Measurements from ENCODE around the gene OR2A25.
A peak's percentile ranks its signal among the peaks of the same experiment; 100 is the strongest.

Gene OR2A25

DNA sequence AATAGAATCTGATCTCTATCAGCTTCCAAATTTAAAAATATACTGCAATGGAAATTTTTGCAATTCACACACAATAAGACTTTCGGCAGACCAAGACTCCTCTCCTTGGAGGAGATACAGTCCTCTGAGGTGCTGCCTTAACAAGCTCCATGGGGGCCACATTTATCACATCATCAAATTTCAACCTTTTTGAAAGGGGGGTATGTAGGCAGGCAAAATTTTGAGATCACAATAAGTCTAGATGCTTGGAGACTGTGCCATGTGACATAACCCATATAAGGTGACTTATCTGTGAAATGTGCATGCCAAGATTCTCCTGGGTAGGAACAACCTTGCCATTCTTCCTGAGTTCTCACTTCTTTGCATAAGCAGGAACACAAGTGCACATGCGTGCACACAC is 16.4 kb downstream of the OR2A25 start, which contains the start of gene OR2A12:
TSS of gene OR2A12 (plus strand) at position 301 of the 400 bp plus-strand sequence. CDS start 8,830 bp downstream, outside the sequence.
- no peak for DNase-seq

DNA sequence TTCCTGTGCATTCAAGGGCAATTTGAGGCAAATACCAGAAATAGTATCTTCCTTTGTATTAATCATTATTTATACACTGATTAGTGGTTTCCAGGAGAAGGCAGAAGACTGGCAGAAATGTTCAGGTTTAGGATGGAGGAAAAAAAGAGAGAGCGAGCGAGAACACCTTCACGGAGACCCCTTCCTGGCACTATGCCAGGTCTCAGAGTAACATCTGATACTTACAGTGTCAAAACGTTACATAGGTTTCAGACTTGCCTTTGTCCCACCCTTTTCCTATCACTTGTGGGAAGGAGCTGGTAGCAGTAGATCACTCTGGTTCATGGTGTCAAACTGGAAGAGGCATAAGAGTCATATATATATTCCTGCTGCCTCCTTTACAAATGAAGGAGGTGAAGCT is 17.1 kb downstream of the OR2A25 start:
- DNase-seq = no peak

GRCh38 chr7:144087230-144087629 is 17.6 kb downstream of the OR2A25 start:
- no peak for DNase-seq

DNA sequence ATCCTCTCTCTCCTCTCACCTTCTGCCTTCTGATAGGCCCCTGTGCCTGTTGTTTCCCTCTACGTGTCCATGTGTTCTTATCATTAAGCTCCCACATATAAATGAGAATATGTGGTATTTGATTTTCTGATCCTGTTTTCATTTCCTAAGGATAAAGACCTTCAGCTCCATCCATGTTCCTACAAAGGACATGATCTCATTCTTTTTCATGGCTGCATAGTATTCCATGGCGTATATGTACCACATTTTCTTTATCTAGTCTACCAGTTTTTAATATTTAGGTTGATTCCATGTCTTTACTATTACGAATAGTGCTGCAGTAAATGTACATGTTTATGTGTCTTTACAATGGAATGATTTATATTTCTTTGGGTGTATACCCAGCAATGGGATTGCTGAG is 21.1 kb downstream of the OR2A25 start:
- DNase-seq = no peak

GRCh38 chr7:144098776-144099175 is 29.2 kb downstream of the OR2A25 start:
- no peak for DNase-seq

GRCh38 chr7:144100607-144101006 is 31.0 kb downstream of the OR2A25 start:
- DNase-seq = no peak

GRCh38 chr7:144102041-144102440 is 32.4 kb downstream of the OR2A25 start:
- peak; percentile 91 for DNase-seq

GRCh38 chr7:144105211-144105610 is 35.6 kb downstream of the OR2A25 start:
- DNase-seq = no peak

GRCh38 chr7:144109283-144109682 is 39.7 kb downstream of the OR2A25 start, which contains the start of gene OR2A2:
Gene OR2A2 (plus strand): TSS chr7:144109583. CDS start chr7:144109583, 0 bp downstream.
- DNase-seq = no peak

- DNase-seq = no peak
Observed at GRCh38 chr7:144110272-144110671, 40.7 kb downstream of the OR2A25 start.

GRCh38 chr7:144113651-144114050 is 44.0 kb downstream of the OR2A25 start:
- no peak for DNase-seq

DNA sequence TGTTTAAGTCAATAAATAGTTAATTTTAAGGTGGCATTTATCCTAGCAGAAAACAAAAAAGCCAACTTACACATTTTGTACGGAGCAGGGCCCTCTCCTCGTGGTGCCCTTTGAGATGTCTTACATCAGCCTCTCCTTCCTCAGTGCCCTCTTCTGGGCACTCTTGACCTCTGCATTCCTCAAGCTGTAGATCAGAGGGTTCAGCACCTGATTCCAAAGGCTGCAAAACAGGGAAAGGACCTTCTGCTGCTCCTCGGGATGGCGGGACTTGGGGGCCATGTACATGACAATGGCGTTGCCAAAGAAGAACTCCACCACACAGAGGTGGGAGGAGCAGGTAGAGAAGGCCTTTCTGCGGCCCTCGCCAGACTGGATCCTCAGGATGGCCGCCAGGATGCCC is 48.7 kb downstream of the OR2A25 start:
- DNase-seq = no peak

DNA sequence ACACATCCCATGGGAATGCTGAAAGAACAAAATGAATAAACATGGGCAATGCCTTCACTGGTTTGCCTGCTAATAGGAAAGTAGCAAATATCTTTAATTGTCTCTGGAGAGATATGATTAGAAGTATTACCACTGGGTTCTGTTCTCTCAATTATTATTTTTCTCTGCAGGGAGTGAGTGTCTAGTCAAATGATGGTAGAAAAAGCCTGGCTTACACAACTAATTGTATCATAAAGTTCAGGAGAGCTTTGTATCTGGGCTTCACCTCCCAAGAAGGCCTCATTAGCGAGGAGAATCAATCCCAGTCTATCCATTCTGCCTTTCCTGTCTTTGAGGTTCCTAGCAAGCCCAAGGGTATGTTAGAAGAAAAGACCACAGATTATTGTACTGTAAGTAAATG is 53.3 kb downstream of the OR2A25 start, which contains the start of gene OR2A14:
TSS of gene OR2A14 (plus strand) at position 301 of the 400 bp plus-strand sequence. CDS start 5,937 bp downstream, outside the sequence.
- no peak for DNase-seq

Measured in DMS79 treated with DMSO at 0.1 percent for 48 hours (cell line).